SH-SY5Y (cell line): ENCODE data around the gene ARHGAP15.

Experiments
- GATA2 ChIP-seq: IDR thresholded peaks from 2 replicates; pipeline ENCODE4 v1.6.1; 2011; ENCODE audit warnings: mild to moderate bottlenecking, low read depth, low read length
- GATA3 ChIP-seq: IDR thresholded peaks from 2 replicates; pipeline ENCODE4 v1.6.1; 2011; ENCODE audit warnings: low read depth, mild to moderate bottlenecking, low read length, moderate library complexity

Gene ARHGAP15

GRCh38 chr2:143581134-143581533, 451.9 kb downstream of the ARHGAP15 start:
- no peak for TF ChIP-seq GATA3
- no peak for TF ChIP-seq GATA2

GRCh38 chr2:143582046-143582747, 453.0 kb downstream of the ARHGAP15 start:
- TF ChIP-seq GATA2, result no peak

- TF ChIP-seq GATA2, result no peak
- TF ChIP-seq GATA3, result no peak
Observed at GRCh38 chr2:143584936-143585335, 455.7 kb downstream of the ARHGAP15 start.

- TF ChIP-seq GATA3, result no peak
Observed at GRCh38 chr2:143586119-143586518, 456.9 kb downstream of the ARHGAP15 start.

GRCh38 chr2:143588746-143589145, 459.5 kb downstream of the ARHGAP15 start:
- TF ChIP-seq GATA2 (no peak), GATA3 (no peak)

- no peak for TF ChIP-seq GATA3
- no peak for TF ChIP-seq GATA2
Observed at GRCh38 chr2:143594161-143594560, 464.9 kb downstream of the ARHGAP15 start.

- TF ChIP-seq GATA3, result no peak
- TF ChIP-seq GATA2, result no peak
Observed at GRCh38 chr2:143594745-143595144, 465.5 kb downstream of the ARHGAP15 start.

- TF ChIP-seq GATA3 (no peak), GATA2 (no peak)
Observed at GRCh38 chr2:143600116-143600515, 470.9 kb downstream of the ARHGAP15 start.

GRCh38 chr2:143601828-143602227, 472.6 kb downstream of the ARHGAP15 start:
- no peak for TF ChIP-seq GATA3
- no peak for TF ChIP-seq GATA2

GRCh38 chr2:143603035-143603655, 473.9 kb downstream of the ARHGAP15 start:
- TF ChIP-seq GATA2, result no peak
- TF ChIP-seq GATA3, result no peak

- no peak for TF ChIP-seq GATA3
- no peak for TF ChIP-seq GATA2
Observed at GRCh38 chr2:143603846-143604565, 474.8 kb downstream of the ARHGAP15 start.

GRCh38 chr2:143604566-143604959, 475.3 kb downstream of the ARHGAP15 start:
- TF ChIP-seq GATA3 (no peak), GATA2 (no peak)

GRCh38 chr2:143607231-143608062, 478.2 kb downstream of the ARHGAP15 start:
- TF ChIP-seq GATA3, result no peak
- no peak for TF ChIP-seq GATA2

- TF ChIP-seq GATA2, result no peak
- TF ChIP-seq GATA3, result no peak
Observed at GRCh38 chr2:143608063-143608423, 478.8 kb downstream of the ARHGAP15 start.
